Measurements from ENCODE around the gene DUSP23. TPM values are rescaled to one million over a fixed set of nuclear protein-coding genes. Genes with fewer than 3 reads are reported as not detected.
A peak's percentile ranks its signal among the peaks of the same experiment; 100 is the strongest.

The DUSP23 gene
- total and polyA plus RNA-seq, 10 of the 15 experiments (the other 5 are each of a cell fraction or from before 2014, with no cell fraction given) = 1.1 to 6.9 (median 4.1) TPM; not detected in 1

DNA sequence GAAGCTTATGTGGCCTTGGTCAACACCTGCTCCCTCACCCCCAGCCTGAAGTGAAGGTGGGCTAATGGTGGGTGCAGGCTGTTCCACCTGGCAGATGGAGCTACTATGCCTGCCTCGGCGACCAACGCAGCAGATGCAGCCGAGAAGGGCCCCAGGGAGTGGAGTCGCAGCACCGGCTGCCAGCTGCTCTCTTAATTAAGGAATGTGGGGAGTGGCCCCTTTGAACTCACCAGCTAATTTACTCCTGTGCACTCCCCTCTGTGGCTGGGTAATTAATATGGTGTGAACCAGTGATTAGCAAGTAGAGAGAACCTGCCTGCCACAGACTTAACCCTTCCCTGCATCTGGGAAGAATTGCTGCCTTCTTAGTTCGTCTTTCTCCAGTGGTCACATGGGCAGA is 42.6 kb downstream of the DUSP23 start:
- Histone ChIP-seq H2AFZ (ENCODE audit: control insufficient read depth, low read depth, low read length) (no peak overlapping the region), H3K4me1 (ENCODE audit: control insufficient read depth, insufficient read depth, low read length) (peaks cover 27% of the 10 kb centered on the region), H3K9me3 (replicated peaks; ENCODE audit: control insufficient read depth, insufficient read depth, low read length) (peaks cover 2% of the 10 kb centered on the region; the same call in 1 of the 3 replicates), H3K9ac (ENCODE audit: control insufficient read depth, insufficient read depth, low read length) (no peak overlapping the region), H3K79me2 (ENCODE audit: control insufficient read depth, insufficient read depth, low read length) (no peaks in the 10 kb centered on the region), H3K4me3 (no peak overlapping the region), H4K20me1 (ENCODE audit: control insufficient read depth, insufficient read depth) (no peaks in the 10 kb centered on the region), H3K27ac (ENCODE audit: control insufficient read depth, insufficient read depth) (no peak overlapping the region), H3K27me3 (replicated peaks in 1 of 2; ENCODE audit: control insufficient read depth in 2 of 2, insufficient read depth in 2 of 2, low read length in 1 of 2) (peaks cover 0 to 4% of the 10 kb centered on the region in 2 experiments; a peak in 2 of 4 replicates), H3K4me2 (ENCODE audit: control insufficient read depth, insufficient read depth) (no peak overlapping the region), H3K36me3 (ENCODE audit: control insufficient read depth in 2 of 2, insufficient read depth in 2 of 2, low read length in 1 of 2) (no peaks in the 10 kb centered on the region)
- ChIA-PET SMC1A (ENCODE audit: uncharacterized antibody, unreplicated experiment) (interaction anchor here (5.9 kb wide), 1 partner anchor 68 kb away, joined by 35 read pairs; no protein-coding TSS in a partner anchor), POLR2A (no interaction called here), CTCF (interaction anchor here (1.2 to 16.1 kb wide), 4 partner anchors 11 to 70 kb away, joined by 4 to 178 read pairs (median 27); partner anchors contain the start of gene FCRL6), RAD21 (ENCODE audit: unreplicated experiment) (interaction anchor here (1.4 kb wide), 1 partner anchor 184 kb away, joined by 3 read pairs; no protein-coding TSS in a partner anchor)
- 26% methylated on average over 7 of the region's 7 CpGs for whole genome bisulfite sequencing (ENCODE audit: insufficient coverage, insufficient replicate concordance, low lambda C conversion rate, missing lambda C conversion rate)
- BruUV-seq (replicated peaks) = no TSS peak
- ATAC-seq = no peak
- intact Hi-C loops (cut with micrococcal nuclease; ENCODE audit: unreplicated experiment) (no loop called here), in situ Hi-C loops (cut with MboI) (no loop called here)
- TF ChIP-seq IKZF2 (IDR thresholded peaks at IDR 0.05) (no peak), MTA2 (IDR thresholded peaks at IDR 0.05; ENCODE audit: low read depth) (0 out of 2 replicates have a peak, but pooled peaks have one; percentile 21)
- no peak for DNase-seq (ENCODE audit: low read depth, low spot score)
- FAIRE-seq = no peak

DNA sequence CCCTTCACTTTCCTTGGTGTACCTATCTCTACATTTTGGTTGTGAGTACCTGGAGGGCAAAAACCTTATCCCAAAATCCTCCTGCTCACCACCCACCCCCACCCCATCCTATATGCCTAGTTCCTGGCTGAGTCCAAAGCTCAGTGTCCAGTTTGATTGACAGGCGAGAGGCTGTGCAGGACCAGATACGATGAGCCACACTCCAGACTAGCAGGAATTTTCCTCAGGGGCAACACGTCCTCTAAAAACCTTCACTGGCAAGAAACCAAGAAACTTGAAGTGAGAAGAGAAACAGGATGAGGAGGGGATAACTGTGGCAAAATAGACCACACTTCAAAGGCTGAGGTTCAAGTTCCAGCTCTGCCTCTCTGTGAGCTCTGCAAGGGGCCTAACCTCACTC is 44.8 kb downstream of the DUSP23 start:
- ChIA-PET POLR2A (interaction anchor here (1.0 kb wide), 1 partner anchor 26 kb away, joined by 3 read pairs; no protein-coding TSS in a partner anchor), SMC1A (ENCODE audit: uncharacterized antibody, unreplicated experiment) (interaction anchor here (0.7 kb wide), 2 partner anchors 11 to 24 kb away, joined by 3 read pairs; partner anchors contain the start of gene FCRL6), CTCF (interaction anchor here (1.3 to 16.1 kb wide), 4 partner anchors 24 to 96 kb away, joined by 3 to 178 read pairs (median 10); partner anchors contain the start of gene FCRL6), RAD21 (ENCODE audit: unreplicated experiment) (interaction anchor here (1.0 to 1.5 kb wide), 2 partner anchors 65 to 109 kb away, joined by 3 read pairs; no protein-coding TSS in a partner anchor)
- H4K20me1 ChIP-seq (ENCODE audit: control insufficient read depth, insufficient read depth) = no peaks in the 10 kb centered on the region
- peak overlapping the region; percentile 30; the same call in 1 of the 2 replicates for H3K4me2 ChIP-seq (ENCODE audit: control insufficient read depth, insufficient read depth)
- no peak for ATAC-seq
- H3K27me3 ChIP-seq (replicated peaks in 1 of 2; ENCODE audit: control insufficient read depth in 2 of 2, insufficient read depth in 2 of 2, low read length in 1 of 2) = peaks cover 0 to 4% of the 10 kb centered on the region in 2 experiments; a peak in 1 of 4 replicates
- no peak overlapping the region for H3K9ac ChIP-seq (ENCODE audit: control insufficient read depth, insufficient read depth, low read length)
- H3K79me2 ChIP-seq (ENCODE audit: control insufficient read depth, insufficient read depth, low read length) = no peaks in the 10 kb centered on the region
- no peak for FAIRE-seq
- H3K9me3 ChIP-seq (replicated peaks; ENCODE audit: control insufficient read depth, insufficient read depth, low read length) = peaks cover 2% of the 10 kb centered on the region; the same call in 1 of the 3 replicates
- no peak overlapping the region for H3K4me3 ChIP-seq
- no peak overlapping the region for H3K27ac ChIP-seq (ENCODE audit: control insufficient read depth, insufficient read depth)
- no peaks in the 10 kb centered on the region for H3K36me3 ChIP-seq (ENCODE audit: control insufficient read depth in 2 of 2, insufficient read depth in 2 of 2, low read length in 1 of 2)
- in situ Hi-C loops (cut with MboI) = no loop called here
- peaks cover 35% of the 10 kb centered on the region for H3K4me1 ChIP-seq (ENCODE audit: control insufficient read depth, insufficient read depth, low read length)
- no peak for DNase-seq (ENCODE audit: low read depth, low spot score)
- WGBS (ENCODE audit: insufficient coverage, insufficient replicate concordance, low lambda C conversion rate, missing lambda C conversion rate) = 32% methylated on average over 3 of the region's 3 CpGs
- no peak overlapping the region for H2AFZ ChIP-seq (ENCODE audit: control insufficient read depth, low read depth, low read length)
- no TSS peak for BruUV-seq (replicated peaks)
- TF ChIP-seq IRF4 (IDR thresholded peaks at IDR 0.05; ENCODE audit: low read depth, low read length) = no peak
- TF ChIP-seq, protein P1, sequence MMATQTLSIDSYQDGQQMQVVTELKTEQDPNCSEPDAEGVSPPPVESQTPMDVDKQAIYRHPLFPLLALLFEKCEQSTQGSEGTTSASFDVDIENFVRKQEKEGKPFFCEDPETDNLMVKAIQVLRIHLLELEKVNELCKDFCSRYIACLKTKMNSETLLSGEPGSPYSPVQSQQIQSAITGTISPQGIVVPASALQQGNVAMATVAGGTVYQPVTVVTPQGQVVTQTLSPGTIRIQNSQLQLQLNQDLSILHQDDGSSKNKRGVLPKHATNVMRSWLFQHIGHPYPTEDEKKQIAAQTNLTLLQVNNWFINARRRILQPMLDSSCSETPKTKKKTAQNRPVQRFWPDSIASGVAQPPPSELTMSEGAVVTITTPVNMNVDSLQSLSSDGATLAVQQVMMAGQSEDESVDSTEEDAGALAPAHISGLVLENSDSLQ (IDR thresholded peaks at IDR 0.05) = peak; percentile 48; the same call in 1 of the 2 replicates
- TF ChIP-seq, protein P2, sequence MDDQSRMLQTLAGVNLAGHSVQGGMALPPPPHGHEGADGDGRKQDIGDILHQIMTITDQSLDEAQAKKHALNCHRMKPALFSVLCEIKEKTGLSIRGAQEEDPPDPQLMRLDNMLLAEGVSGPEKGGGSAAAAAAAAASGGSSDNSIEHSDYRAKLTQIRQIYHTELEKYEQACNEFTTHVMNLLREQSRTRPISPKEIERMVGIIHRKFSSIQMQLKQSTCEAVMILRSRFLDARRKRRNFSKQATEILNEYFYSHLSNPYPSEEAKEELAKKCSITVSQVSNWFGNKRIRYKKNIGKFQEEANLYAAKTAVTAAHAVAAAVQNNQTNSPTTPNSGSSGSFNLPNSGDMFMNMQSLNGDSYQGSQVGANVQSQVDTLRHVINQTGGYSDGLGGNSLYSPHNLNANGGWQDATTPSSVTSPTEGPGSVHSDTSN (IDR thresholded peaks at IDR 0.05; ENCODE audit: insufficient replicate concordance, low read depth, low read length) = peak; percentile 49
- intact Hi-C loops (cut with micrococcal nuclease; ENCODE audit: unreplicated experiment) = loop anchor here (5.0 kb wide), 1 partner anchor 43 kb away; the partner anchor contains the start of gene DUSP23

Data from GM12878 (cell line).